K562 (cell line): ENCODE results near the gene SLC35A1. TPM values are rescaled to one million over a fixed set of nuclear protein-coding genes. Genes with fewer than 3 reads are reported as not detected.
A peak's percentile ranks its signal among the peaks of the same experiment; 100 is the strongest.

ENCODE experiments used
- ATAC-seq: fragments of 200-7000 bp; cut with Tn5 transposase; 3 replicates; pipeline ENCODE4 v1.9.1; 2020; ENCODE audit warnings: moderate library complexity
- BruUV-seq: library from RNA; stranded (reverse); fragments of 400-500 nt; replicated peaks from 2 replicates; lab custom pipeline; 2021; lab: Mats Ljungman, UMichigan
- CTCF ChIA-PET: fragments of 300-600 bp; formaldehyde crosslinking; extraction: SDS; loops from one replicate; lab custom pipeline; 2021; ENCODE audit warnings: low intra/inter-chr PET ratio; lab: Yijun Ruan, JAX
- POLR2A ChIA-PET: fragments of 300-600, 350-650 bp; sonication (Branson Sonifier 250); formaldehyde crosslinking; extraction: SDS; loops from one replicate; lab custom pipeline; 2021; ENCODE audit warnings: antibody characterized with exemption, inconsistent platforms; lab: Yijun Ruan, JAX
- DNase-seq, 4 experiments: peaks; one replicate each; pipeline versions ENCODE4 v3.0.0 to v3.0.0-alpha.2; 2011 to 2018; ENCODE audit warnings: low spot score in 3 of 4, mixed read lengths in 3 of 4; ENCODE audit errors: extremely low read depth in 1 of 4
- FAIRE-seq: peaks from 2 replicates; lab custom pipeline; 2011; peaks lifted over from hg19 to GRCh38; lab: Jason Lieb, UNC
- H2AFZ ChIP-seq: 2 replicates; pipeline ENCODE4 v1.6.0; 2011; ENCODE audit warnings: low read depth, low read length, control low read depth, inconsistent platforms
- H3K27ac ChIP-seq: fragments of 200-600 bp; 3 replicates; pipeline ENCODE4 v1.8.0; 2011; ENCODE audit warnings: low read depth, mild to moderate bottlenecking, control low read depth, inconsistent platforms, low read length, moderate library complexity, mixed read lengths; ENCODE audit errors: extremely low read depth
- H3K27me3 ChIP-seq, 2 experiments: fragments of 300-600 bp in 1 of 2; 2 replicates in 1 of 2; 3 replicates in 1 of 2; pipeline versions ENCODE4 v1.6.0 to v1.8.0; 2011; ENCODE audit warnings: inconsistent platforms in 2 of 2, low read length in 2 of 2, mild to moderate bottlenecking in 1 of 2, mixed read lengths in 1 of 2, moderate library complexity in 1 of 2; ENCODE audit not compliant: control insufficient read depth in 2 of 2, insufficient read depth in 2 of 2
- H3K36me3 ChIP-seq: fragments of 300-600 bp; 3 replicates; pipeline ENCODE4 v1.8.0; 2011; ENCODE audit warnings: mild to moderate bottlenecking, low read length, inconsistent platforms; ENCODE audit not compliant: control insufficient read depth, insufficient read depth
- H3K4me1 ChIP-seq, 2 experiments: fragments of 200-600 bp in 1 of 2; replicated peaks in 1 of 2; 2 replicates in 1 of 2; 3 replicates in 1 of 2; pipeline versions ENCODE4 v1.5.1 to v1.8.0; 2011; ENCODE audit warnings: inconsistent platforms in 2 of 2, low read length in 2 of 2, mild to moderate bottlenecking in 1 of 2, mixed read lengths in 1 of 2, moderate library complexity in 1 of 2; ENCODE audit not compliant: control insufficient read depth in 2 of 2, insufficient read depth in 2 of 2
- H3K4me2 ChIP-seq: 2 replicates; pipeline ENCODE4 v1.6.1; 2011; ENCODE audit warnings: low read length, control low read depth, inconsistent platforms, mixed read lengths; ENCODE audit not compliant: insufficient read depth
- H3K4me3 ChIP-seq: fragments of 200-600 bp; sonication (generic), shearing (Covaris generic); 2 replicates; pipeline ENCODE4 v1.5.1; 2016; ENCODE audit warnings: control low read depth, inconsistent platforms
- H3K79me2 ChIP-seq: fragments of 200-600 bp; 3 replicates; pipeline ENCODE4 v1.8.0; 2011; ENCODE audit warnings: low read length, inconsistent platforms; ENCODE audit not compliant: control insufficient read depth, insufficient read depth
- H3K9ac ChIP-seq, 2 experiments: 2 replicates each; pipeline versions ENCODE4 v1.6.0 to v1.6.1; 2011; ENCODE audit warnings: low read depth in 2 of 2, low read length in 2 of 2, control low read depth in 1 of 2, inconsistent platforms in 1 of 2, mild to moderate bottlenecking in 1 of 2, mixed read lengths in 1 of 2; ENCODE audit not compliant: insufficient read depth in 1 of 2
- H3K9me1 ChIP-seq: one replicate; pipeline ENCODE4 v1.6.0; 2011; ENCODE audit warnings: inconsistent platforms, mild to moderate bottlenecking, low read length, moderate library complexity; ENCODE audit not compliant: control insufficient read depth, insufficient read depth
- H3K9me3 ChIP-seq: replicated peaks from 2 replicates; pipeline ENCODE4 v1.5.1; 2011; ENCODE audit warnings: low read depth, low read length, inconsistent platforms; ENCODE audit not compliant: control insufficient read depth, insufficient read depth
- H4K20me1 ChIP-seq: replicated peaks from 2 replicates; pipeline ENCODE4 v1.6.1; 2011; ENCODE audit warnings: low read length, inconsistent platforms, mixed read lengths; ENCODE audit not compliant: control insufficient read depth, insufficient read depth
- BMI1 ChIP-seq: fragments of 150-350 bp; IDR thresholded peaks from 2 replicates; pipeline ENCODE4 v1.6.1; 2014; ENCODE audit warnings: low read length
- CEBPG ChIP-seq, 3 experiments: fragments of 200-800 bp in 1 of 3; sonication (Bioruptor generic) in 1 of 3; sonication (generic) in 1 of 3; formaldehyde crosslinking in 1 of 3; IDR thresholded peaks in 2 of 3; conservative IDR thresholded peaks in 1 of 3; 2 replicates each; pipeline versions ENCODE4 v1.6.1 to v1.8.0; 2016 to 2022; ENCODE audit warnings: missing compliant biosample characterization in 2 of 3, missing genetic modification characterization in 2 of 3, mild to moderate bottlenecking in 1 of 3, missing genetic modification reagents in 1 of 3
- NFIC ChIP-seq: fragments of 450-650 bp; IDR thresholded peaks from 2 replicates; pipeline ENCODE4 v1.6.1; 2017; ENCODE audit warnings: mild to moderate bottlenecking, inconsistent platforms
- POLR2H ChIP-seq: IDR thresholded peaks from 2 replicates; pipeline ENCODE4 v1.6.1; 2016; ENCODE audit warnings: missing genetic modification characterization, low read depth, mild to moderate bottlenecking, control low read depth, missing compliant biosample characterization, moderate library complexity
- TSC22D4 ChIP-seq: fragments of 450-650 bp; IDR thresholded peaks from 2 replicates; pipeline ENCODE4 v1.6.1; 2016; ENCODE audit warnings: missing genetic modification characterization, missing biosample characterization, control low read depth
- ZNF121 ChIP-seq: sonication (generic); formaldehyde crosslinking; conservative IDR thresholded peaks from 2 replicates; pipeline ENCODE4 v1.8.0; 2022; ENCODE audit warnings: missing genetic modification reagents
- ZNF175 ChIP-seq: fragments of 200-800 bp; sonication (Bioruptor generic); IDR thresholded peaks from 2 replicates; pipeline ENCODE4 v1.6.1; 2016; ENCODE audit warnings: low read depth, mild to moderate bottlenecking, missing genetic modification characterization, missing compliant biosample characterization
- ZNF282 ChIP-seq: sonication (generic); formaldehyde crosslinking; IDR thresholded peaks from 2 replicates; pipeline ENCODE4 v1.8.1; 2023; ENCODE audit warnings: missing genetic modification reagents
- ZNF408 ChIP-seq: fragments of 250-450 bp; sonication (Bioruptor Pico); IDR thresholded peaks from 2 replicates; pipeline ENCODE4 v1.4.0; 2020; ENCODE audit warnings: low read depth, mild to moderate bottlenecking, moderate library complexity
- WGBS: fragments of 100-300 bp; shearing (Covaris generic); methylation state at CpG from one replicate; pipeline ENCODE4 v1.1.6; 2016; ENCODE audit warnings: low coverage, mixed read lengths; ENCODE audit not compliant: insufficient coverage; ENCODE audit errors: missing lambda C conversion rate; 5-methylcytosine and 5-hydroxymethylcytosine counted together
- in situ Hi-C: fragments of 300-500 bp; cut with MboI; formaldehyde crosslinking; loops from 4 replicates; pipeline ENCODE4 v1.15.0; 2018; ENCODE audit warnings: inconsistent platforms, mixed read lengths
- intact Hi-C: fragments of 100-400 bp; cut with micrococcal nuclease; formaldehyde crosslinking; loops from 2 replicates; pipeline ENCODE4 v1.14.2; 2022
- polyA plus RNA-seq, 8 experiments: library from polyadenylated mRNA; depleted of rRNA in 4 of 8; stranded (reverse) in 5 of 8; unstranded in 3 of 8; fragments of >200 nt; fragmentation: Nextera tagmentation in 2 of 8; fragmentation: Illumina TruSeq in 1 of 8; extraction: Ambion mirVana in 2 of 8; extraction: Trizol in 1 of 8; gene quantifications; 2 replicates each; pipeline versions ENCODE4 v1.2.1 to v1.2.3, GENCODE V29; 2011 to 2014; ENCODE audit warnings: inconsistent platforms in 1 of 8, missing spikeins in 1 of 8
- total RNA-seq, 7 experiments: library from RNA; depleted of rRNA in 6 of 7; stranded (reverse); fragments of >200 nt in 6 of 7; fragmentation: Illumina TruSeq in 2 of 7; extraction: Trizol in 2 of 7; gene quantifications; 2 replicates each; pipeline versions ENCODE4 v1.2.1 to v1.2.3, GENCODE V29; 2011 to 2021; ENCODE audit warnings: low replicate concordance in 1 of 7
- TF ChIP-seq, protein P1 (sequence below), 2 experiments: fragments of 200-800 bp in 1 of 2; sonication (Bioruptor generic) in 1 of 2; sonication (generic) in 1 of 2; formaldehyde crosslinking in 1 of 2; IDR thresholded peaks in 1 of 2; conservative IDR thresholded peaks in 1 of 2; 2 replicates each; pipeline versions ENCODE4 v1.5.0 to v1.6.1; 2016 to 2020; ENCODE audit warnings: missing compliant biosample characterization in 1 of 2, missing genetic modification characterization in 1 of 2, missing genetic modification reagents in 1 of 2
- TF ChIP-seq, protein P2 (sequence below): sonication (generic); formaldehyde crosslinking; IDR thresholded peaks from 2 replicates; pipeline ENCODE4 v1.8.0; 2022; ENCODE audit warnings: missing genetic modification reagents, mild to moderate bottlenecking, moderate library complexity, borderline replicate concordance
- TF ChIP-seq, protein P3 (sequence below), 2 experiments: fragments of 150-350 bp in 1 of 2; IDR thresholded peaks; 2 replicates each; pipeline ENCODE4 v1.6.1; 2012 to 2016; ENCODE audit warnings: low read depth in 2 of 2, low read length in 2 of 2, mild to moderate bottlenecking in 1 of 2, moderate library complexity in 1 of 2
- TF ChIP-seq, protein P4 (sequence below): fragments of 450-650 bp; IDR thresholded peaks from 2 replicates; pipeline ENCODE4 v1.6.1; 2016

SLC35A1 gene
- total and polyA plus RNA-seq, 9 of the 15 experiments (the other 6 are each of a cell fraction or from before 2014, with no cell fraction given) = 7.5 to 37.1 (median 14.9) TPM

DNA sequence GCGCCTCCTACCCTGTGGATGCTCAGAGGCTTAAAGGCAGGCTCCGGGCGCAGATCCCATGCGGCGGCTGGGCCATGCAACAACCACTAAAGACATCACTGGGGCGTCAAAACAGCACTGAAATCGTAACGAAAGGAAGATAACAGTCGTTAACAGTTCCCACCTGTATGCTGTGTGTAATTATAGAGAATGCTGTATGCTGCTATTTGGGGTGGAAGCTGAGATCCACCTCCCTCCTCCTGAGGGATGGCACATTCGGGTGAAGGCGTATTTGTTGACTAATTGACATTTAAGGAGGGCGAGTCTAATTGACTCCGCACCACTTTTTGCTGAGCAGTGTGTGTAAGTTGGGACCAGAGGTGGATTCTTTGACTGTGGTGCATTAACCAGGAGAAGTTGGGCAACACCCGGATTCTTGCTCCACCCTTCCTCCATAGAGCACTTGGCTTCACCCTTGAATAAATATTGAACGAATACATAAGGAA is 687 bp downstream of the SLC35A1 start:
- Histone ChIP-seq H3K9me1 (no peaks in the 10 kb centered on the region), H3K27ac (peak overlapping the region; percentile 100), H3K4me3 (peak overlapping the region; percentile 98), H3K36me3 (0 out of 3 replicates have a peak, but pooled peaks cover 2% of the 10 kb centered on the region), H3K4me2 (peak overlapping the region; percentile 100), H3K4me1 (peaks cover 5 to 9% of the 10 kb centered on the region in 2 experiments; a peak in 4 of 5 replicates), H3K79me2 (peaks cover 8% of the 10 kb centered on the region), H3K9ac (peak overlapping the region; percentile 93 to 99), H4K20me1 (no peaks in the 10 kb centered on the region), H3K9me3 (no peaks in the 10 kb centered on the region), H2AFZ (peak overlapping the region; percentile 100), H3K27me3 (no peaks in the 10 kb centered on the region)
- peak; percentile 59 for FAIRE-seq
- intact Hi-C loops (loop anchor here (5.0 to 10.0 kb wide), 2 partner anchors 66 to 231 kb away; partner anchors contain the start of genes AKIRIN2 and CFAP206), in situ Hi-C loops (no loop called here)
- ATAC-seq = peak; percentile 12
- BruUV-seq = no TSS peak
- CTCF ChIA-PET = interaction anchor here (0.6 kb wide), 1 partner anchor 66 kb away, joined by 3 read pairs; the partner anchor contains the start of gene CFAP206
- WGBS = 1% methylated on average over 15 of the region's 15 CpGs
- POLR2A ChIA-PET = no interaction called here
- peak in 2 of 4 experiments; percentile 14 to 29 for DNase-seq
- no peak for TF ChIP-seq NFIC
- TF ChIP-seq, protein P1, sequence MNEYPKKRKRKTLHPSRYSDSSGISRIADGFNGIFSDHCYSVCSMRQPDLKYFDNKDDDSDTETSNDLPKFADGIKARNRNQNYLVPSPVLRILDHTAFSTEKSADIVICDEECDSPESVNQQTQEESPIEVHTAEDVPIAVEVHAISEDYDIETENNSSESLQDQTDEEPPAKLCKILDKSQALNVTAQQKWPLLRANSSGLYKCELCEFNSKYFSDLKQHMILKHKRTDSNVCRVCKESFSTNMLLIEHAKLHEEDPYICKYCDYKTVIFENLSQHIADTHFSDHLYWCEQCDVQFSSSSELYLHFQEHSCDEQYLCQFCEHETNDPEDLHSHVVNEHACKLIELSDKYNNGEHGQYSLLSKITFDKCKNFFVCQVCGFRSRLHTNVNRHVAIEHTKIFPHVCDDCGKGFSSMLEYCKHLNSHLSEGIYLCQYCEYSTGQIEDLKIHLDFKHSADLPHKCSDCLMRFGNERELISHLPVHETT (CRISPR knock-in tag; conservative IDR thresholded peaks at IDR 0.05 in 1 of 2, IDR thresholded peaks at IDR 0.05 in 1 of 2) = no peak
- TF ChIP-seq, protein P2, sequence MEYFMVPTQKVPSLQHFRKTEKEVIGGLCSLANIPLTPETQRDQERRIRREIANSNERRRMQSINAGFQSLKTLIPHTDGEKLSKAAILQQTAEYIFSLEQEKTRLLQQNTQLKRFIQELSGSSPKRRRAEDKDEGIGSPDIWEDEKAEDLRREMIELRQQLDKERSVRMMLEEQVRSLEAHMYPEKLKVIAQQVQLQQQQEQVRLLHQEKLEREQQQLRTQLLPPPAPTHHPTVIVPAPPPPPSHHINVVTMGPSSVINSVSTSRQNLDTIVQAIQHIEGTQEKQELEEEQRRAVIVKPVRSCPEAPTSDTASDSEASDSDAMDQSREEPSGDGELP (CRISPR knock-in tag) = no peak
- TF ChIP-seq ZNF408 (CRISPR knock-in tag) = no peak
- no peak for TF ChIP-seq POLR2H (tag)
- TF ChIP-seq ZNF121 = no peak
- no peak for TF ChIP-seq ZNF282 (CRISPR knock-in tag)
- TF ChIP-seq ZNF175 = no peak
- TF ChIP-seq, protein P3, sequence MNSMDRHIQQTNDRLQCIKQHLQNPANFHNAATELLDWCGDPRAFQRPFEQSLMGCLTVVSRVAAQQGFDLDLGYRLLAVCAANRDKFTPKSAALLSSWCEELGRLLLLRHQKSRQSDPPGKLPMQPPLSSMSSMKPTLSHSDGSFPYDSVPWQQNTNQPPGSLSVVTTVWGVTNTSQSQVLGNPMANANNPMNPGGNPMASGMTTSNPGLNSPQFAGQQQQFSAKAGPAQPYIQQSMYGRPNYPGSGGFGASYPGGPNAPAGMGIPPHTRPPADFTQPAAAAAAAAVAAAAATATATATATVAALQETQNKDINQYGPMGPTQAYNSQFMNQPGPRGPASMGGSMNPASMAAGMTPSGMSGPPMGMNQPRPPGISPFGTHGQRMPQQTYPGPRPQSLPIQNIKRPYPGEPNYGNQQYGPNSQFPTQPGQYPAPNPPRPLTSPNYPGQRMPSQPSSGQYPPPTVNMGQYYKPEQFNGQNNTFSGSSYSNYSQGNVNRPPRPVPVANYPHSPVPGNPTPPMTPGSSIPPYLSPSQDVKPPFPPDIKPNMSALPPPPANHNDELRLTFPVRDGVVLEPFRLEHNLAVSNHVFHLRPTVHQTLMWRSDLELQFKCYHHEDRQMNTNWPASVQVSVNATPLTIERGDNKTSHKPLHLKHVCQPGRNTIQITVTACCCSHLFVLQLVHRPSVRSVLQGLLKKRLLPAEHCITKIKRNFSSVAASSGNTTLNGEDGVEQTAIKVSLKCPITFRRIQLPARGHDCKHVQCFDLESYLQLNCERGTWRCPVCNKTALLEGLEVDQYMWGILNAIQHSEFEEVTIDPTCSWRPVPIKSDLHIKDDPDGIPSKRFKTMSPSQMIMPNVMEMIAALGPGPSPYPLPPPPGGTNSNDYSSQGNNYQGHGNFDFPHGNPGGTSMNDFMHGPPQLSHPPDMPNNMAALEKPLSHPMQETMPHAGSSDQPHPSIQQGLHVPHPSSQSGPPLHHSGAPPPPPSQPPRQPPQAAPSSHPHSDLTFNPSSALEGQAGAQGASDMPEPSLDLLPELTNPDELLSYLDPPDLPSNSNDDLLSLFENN (IDR thresholded peaks at IDR 0.05; ENCODE audit: low read depth in 2 of 2, low read length in 2 of 2) = no peak
- TF ChIP-seq CEBPG (CRISPR knock-in tag; IDR thresholded peaks at IDR 0.05) = no peak; the same call in 1 of the 2 replicates
- peak; percentile 28 to 81; a peak in 2 of 4 replicates for TF ChIP-seq CEBPG (tag; conservative IDR thresholded peaks at IDR 0.05 in 1 of 2, IDR thresholded peaks at IDR 0.05 in 1 of 2)
- TF ChIP-seq TSC22D4 (tag) = no peak
- TF ChIP-seq, protein P4, sequence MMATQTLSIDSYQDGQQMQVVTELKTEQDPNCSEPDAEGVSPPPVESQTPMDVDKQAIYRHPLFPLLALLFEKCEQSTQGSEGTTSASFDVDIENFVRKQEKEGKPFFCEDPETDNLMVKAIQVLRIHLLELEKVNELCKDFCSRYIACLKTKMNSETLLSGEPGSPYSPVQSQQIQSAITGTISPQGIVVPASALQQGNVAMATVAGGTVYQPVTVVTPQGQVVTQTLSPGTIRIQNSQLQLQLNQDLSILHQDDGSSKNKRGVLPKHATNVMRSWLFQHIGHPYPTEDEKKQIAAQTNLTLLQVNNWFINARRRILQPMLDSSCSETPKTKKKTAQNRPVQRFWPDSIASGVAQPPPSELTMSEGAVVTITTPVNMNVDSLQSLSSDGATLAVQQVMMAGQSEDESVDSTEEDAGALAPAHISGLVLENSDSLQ = no peak
- no peak for TF ChIP-seq BMI1
